ENCODE results near the gene GNAO1.

The GNAO1 gene

DNA sequence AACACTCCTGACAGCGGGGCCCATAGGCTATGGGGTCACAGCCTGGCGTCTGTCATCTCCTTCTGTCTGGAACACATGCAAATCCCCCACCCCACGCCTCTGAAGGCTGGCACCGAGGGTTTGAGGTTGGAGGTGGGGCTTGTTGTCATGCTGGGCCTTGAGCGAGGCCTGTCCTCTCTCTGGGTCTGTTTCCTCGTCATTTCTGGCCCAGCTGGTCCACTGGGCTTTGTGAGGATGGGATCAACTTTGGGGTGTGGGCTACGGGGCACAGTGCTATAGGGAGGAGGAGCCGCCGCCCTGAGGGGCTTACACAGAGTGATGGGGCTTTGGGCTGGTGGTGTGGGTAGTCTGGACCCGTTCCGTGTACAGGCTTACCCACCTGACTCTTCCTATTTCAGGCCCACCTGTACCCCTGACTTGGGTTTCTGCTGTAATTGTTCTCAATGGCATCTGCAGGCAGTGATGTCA, 146.6 kb downstream of the GNAO1 start:
- DNase-seq, result no peak

DNA sequence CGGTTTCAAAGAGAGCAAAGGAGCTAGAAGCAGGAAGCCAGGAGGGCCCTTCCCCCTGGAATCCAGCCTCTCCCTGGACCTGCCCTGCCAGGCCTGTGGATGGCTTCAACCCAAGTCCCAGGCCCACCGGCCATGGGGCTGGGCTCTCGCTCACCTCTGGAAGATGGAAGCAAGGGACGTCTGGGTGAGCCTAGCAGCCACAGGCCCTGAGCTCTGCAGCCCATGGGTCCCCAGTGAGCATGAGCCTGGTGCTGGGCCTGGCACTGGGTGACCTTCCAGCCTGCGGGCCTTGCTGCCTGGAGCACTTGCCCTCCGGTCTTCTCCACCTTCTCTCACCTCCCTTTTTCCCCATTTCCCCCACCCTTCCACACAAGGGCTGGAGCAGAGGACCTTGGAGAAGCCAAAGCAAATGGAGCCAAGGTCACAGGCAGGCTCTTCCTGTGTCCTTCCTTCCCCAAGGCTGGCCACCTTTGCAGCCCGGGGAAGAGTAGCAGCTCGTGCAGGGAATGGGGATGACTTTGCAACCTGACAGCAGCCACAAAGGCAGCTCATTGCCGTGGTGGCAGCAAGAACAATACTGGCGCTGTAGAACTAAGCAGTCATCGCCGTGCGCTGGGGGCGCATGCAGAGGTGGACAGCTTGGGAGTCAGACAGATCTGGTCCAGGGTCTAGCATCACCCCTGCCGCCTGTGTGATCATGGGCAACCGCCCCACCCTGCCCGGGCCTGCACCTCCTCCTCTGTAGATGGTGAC, 147.5 kb downstream of the GNAO1 start:
- DNase-seq, result no peak

DNA sequence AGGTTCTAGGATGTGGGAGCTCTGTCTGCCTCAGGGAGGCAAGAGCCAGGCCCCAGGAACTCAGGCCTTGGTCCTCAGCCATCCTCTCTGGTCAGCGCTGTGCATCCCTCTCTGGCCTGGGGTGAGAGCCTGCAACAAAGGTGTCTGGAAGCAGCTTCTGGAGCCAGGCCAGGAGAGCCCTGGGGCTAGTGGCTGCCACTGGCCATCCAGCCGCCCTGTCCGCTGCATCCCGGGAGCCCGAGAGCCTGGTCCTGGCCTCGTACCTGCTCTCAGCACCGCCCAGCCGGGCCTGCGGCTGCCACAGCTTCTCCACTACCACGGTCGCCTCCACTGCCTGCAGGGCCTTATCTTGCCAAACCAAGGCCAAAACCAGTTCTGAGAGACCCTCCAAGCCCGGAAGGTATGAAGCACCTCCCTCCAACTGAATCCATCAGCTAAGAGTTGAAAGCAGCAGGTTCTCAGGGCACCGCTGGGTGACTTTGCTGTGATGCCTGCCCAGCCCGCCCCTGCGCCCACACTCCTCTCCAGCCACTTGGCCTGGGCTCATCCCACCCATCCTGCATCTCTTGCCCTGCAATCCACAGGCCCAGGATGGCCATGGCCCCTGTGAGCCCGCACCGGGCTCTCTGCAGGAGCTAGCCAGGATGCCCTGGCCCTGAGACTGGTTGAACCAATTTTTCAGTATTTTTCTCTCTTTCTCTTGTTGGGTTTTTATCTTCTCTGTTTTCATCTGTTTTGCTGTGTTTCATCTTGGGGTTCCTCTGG, 148.3 kb downstream of the GNAO1 start:
- no peak for DNase-seq

DNA sequence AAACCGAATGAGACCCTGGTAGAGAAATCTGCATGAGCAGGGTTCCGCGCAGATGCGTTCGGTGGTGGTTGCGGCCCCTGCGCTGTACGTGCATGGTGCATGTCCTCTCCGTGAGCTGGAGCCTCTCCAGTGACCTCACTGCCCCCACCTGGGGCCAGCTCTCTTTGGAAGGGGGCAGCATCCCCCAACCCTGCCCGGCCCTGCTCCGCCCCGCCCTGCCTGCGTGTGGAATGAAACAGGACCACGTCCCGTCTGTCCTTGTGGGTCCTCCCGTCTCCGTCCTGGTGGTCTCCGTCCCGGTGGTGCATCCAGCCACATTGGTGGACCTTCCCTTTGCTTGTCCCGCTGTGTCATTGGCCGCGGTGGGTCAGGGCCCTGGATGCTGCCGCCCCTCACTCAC, 149.1 kb downstream of the GNAO1 start:
- DNase-seq, result no peak

DNA sequence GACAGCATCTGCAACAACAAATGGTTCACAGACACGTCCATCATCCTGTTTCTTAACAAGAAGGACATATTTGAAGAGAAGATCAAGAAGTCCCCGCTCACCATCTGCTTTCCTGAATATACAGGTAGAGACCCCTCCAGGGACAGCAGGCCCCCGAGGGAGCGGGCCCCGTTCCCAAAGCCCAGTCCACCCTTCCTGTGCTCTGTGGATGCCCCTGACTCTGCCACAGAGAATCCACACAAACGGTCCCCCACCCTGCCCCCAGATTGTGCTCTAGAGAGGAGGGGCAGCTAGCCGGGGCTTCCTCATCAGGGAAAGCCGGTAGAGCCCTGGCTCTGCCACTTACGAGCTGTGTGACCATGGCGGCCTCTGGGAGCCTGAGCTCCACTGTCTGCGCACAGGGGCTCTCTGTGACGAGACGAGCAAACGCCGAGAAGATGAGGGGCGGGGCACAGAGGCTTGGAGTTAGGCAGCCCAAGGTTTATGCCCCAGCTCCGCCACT, 149.6 kb downstream of the GNAO1 start:
- DNase-seq, result no peak

DNA sequence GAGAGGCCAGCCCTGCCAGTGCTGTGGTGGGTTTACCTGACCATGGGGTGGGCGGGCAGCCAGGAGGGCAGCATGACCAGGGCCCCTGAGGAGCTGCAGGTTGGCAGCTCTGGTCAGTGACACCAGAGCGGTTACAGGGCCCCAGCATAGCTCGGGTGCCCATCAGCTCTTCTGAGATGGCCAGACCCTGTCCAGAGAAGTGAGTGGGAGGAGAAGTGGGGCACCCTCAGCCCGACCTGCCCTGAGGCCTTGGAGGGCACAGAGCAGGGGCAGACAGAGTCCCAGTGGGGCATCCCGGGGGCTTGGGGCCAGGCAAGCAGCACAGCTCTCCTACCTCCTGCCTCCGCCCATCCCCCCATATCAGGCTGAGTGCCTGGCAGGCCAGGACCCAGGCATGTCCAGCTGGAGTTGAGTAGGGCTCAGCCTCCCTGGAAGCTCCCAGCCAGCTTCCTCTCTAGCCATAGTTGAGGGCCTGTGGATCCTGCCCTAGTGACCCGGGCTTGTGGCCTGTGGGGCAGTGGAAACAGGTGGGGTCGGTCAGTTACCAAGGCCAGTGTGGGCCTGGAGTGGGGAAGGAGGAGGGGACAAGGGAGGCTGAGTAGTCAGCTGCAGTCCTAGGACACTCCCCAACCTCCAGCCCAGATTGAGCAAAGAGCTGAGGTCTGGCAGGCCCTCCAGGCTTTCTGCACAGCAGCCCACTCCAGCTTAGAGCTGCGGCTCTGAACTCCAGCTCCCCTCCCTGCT, 150.5 kb downstream of the GNAO1 start:
- DNase-seq, result no peak

DNA sequence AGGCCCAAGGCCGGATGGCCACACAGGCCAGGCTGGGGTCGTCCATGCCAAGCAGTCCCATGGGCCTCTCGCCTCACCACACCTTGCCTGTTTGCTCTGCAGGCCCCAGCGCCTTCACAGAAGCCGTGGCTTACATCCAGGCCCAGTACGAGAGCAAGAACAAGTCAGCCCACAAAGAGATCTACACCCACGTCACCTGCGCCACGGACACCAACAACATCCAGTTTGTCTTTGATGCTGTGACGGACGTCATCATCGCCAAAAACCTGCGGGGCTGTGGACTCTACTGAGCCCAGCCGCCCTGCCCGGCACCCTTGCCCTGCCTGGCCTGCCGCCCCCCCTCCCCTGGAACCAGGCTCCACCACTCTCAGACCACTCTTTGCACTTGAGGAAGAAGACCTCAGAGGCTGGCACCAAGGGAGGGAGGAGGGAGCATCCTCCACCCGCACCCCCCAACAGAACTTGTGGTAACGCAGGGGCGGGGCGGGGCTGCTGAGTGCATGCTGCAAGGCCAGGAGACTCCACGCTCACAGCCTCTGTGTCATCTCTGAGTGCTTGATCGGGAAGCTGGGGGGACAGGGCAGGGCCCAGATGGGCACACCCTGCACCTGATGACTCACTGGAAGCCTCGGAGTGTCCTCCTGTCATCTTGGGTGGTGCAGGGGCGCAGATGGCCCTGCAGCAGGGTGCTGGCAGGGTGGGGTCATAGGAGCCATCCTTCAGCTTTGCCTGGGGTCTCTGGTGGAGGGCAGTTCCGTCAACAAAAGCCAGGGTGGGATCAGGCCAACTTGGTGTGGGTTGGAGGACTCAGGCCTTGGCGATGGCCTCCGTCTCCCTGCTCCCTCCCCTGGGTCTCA, 152.6 kb downstream of the GNAO1 start:
- DNase-seq, result no peak

DNA sequence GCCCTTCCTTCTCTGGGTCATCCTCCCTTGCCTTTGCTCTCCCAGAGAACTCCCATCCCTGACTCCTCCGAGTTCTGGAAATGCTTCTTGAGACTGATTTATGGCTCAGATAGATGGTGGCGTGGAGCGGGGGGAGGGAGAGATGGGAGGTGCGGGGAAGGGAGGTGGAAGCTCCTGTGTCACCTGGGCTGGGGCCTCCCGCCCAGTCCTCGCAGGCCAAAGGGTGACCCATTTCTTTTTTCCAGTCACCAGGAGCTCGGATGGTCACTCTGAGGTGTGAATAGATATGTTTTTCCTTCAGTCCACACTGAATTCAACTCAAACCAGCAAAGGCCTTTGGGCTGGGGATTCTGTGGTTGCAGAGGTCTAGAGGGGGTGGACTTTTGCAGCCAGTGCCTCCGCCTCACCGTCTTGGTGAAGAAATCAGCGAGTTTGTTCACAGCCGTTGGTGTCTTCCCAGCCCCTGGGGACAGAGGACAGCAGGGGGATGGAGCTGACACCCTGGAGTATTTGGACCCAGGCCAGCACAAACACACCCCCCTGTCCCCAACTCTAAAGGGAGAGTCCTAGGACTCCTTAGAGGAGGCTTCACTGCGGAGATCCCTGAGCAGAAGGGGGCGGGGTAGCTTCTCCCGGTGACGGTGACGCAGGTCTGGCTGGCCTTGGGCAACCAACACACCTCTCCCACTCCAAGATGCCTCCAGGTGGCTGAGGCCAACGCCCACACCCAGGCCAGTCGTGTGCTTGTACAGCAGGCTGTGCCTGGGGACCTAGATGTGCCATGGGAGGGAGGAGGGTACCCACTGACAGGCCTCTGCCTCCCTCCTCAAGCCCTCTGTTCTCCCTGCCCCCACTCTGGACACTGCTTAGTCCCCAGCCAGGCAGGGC, 153.5 kb downstream of the GNAO1 start:
- no peak for DNase-seq

DNA sequence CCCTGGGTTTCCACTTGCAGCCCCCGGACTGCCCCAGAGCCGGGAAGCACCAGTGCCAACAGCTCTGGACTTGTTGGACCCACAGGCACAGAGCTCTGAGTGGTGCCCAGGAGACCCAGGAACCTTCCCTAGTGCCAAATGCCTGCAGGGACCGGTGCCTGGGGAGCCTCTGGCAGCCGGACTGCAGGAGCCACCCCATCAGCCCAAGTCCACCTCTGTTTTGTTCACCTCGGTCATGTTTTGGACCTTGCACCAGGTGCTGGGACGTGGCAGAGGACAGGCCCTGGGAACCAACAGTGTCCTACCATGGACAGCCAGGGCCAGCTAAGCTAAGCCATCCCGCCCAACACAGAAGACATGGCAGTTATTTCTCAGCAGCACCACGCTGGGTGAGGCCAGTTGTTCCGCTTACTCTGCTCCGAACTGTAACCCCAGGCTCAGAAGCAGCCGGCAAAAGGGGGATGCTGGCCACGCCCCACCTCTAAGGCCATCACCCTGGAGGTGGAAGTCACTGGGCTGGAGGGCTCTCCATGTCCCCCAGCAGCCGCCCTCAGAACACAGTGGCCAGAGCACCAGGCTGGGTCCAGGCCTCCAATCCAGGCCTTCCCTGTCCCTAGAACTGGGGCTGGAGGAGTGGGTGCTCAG, 154.2 kb downstream of the GNAO1 start:
- no peak for DNase-seq

DNA sequence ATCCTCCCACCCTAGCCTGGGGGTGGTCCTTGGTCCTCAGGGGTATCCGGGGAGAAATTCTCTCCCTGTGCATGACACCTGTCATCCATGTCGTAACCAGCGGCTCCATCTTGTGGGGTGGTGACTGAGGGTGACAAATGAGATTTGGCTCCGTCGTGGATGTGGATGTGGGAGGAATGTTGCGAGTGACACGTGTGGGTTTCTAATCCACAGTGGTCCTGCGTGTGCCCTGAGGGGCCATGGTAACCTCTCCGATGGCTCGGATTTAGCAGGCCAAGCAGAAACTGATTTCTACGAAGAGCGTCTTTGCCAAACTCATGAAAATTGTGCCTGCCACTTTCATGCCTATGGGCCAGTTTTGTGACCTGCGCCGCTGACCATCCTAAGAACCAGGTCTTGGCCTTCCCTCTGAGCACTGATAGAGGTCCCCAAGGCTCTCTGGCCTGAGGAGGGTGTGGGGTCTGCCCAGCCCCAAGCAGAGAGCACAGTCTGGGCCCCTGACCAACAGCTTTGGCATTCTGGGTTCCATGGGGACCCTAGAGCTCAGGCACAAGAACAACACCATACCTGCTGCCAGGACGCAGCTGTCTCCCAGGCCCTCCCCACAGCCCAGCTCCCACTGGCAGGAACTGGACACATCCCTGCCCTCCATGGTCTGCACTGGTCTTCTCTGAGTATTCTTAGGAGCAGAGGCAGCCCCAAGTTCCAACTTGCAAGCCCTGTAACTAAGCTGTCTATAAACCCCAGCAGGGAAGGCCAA, 155.0 kb downstream of the GNAO1 start:
- no peak for DNase-seq

DNA sequence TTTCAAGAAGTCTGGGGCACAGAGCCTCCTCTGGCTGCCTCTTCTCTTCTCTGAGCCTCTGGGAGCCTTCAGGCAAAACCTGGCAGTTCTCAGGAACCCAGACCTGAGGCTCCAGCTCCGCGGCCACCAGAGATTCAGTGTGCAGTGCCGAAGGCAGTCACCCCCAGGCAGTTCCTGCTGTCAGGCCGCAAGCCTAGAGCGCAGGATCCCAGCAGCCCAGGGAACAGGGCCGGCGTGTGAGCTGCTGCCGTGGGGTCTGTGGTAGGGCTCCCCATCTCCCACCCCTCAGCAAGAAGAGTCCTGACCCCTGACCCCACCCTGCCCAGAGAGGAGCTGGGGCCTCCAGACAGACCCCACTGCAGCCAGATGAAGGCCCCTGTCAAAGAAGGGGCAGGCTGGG, 155.9 kb downstream of the GNAO1 start:
- DNase-seq, result no peak

DNA sequence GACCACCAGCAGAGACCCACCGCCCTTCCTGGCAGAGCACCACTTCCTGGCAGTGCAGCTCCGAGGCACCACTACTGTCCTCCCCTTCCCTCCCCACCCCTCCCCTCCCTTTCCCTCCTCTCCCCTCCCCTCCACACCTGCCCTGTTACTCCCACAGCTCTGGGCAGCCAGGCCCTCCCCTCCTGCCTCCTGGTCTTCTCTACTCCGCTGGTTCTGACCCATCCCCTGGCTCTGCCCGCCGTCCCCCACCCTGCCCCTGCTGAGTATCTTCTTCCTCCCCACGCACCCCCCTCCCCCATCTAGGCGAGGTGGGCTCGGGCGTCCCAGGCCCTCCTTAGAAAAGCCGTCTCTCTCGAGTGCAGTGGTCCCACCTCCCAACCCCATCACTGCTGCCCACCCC, 156.4 kb downstream of the GNAO1 start:
- DNase-seq, result no peak

DNA sequence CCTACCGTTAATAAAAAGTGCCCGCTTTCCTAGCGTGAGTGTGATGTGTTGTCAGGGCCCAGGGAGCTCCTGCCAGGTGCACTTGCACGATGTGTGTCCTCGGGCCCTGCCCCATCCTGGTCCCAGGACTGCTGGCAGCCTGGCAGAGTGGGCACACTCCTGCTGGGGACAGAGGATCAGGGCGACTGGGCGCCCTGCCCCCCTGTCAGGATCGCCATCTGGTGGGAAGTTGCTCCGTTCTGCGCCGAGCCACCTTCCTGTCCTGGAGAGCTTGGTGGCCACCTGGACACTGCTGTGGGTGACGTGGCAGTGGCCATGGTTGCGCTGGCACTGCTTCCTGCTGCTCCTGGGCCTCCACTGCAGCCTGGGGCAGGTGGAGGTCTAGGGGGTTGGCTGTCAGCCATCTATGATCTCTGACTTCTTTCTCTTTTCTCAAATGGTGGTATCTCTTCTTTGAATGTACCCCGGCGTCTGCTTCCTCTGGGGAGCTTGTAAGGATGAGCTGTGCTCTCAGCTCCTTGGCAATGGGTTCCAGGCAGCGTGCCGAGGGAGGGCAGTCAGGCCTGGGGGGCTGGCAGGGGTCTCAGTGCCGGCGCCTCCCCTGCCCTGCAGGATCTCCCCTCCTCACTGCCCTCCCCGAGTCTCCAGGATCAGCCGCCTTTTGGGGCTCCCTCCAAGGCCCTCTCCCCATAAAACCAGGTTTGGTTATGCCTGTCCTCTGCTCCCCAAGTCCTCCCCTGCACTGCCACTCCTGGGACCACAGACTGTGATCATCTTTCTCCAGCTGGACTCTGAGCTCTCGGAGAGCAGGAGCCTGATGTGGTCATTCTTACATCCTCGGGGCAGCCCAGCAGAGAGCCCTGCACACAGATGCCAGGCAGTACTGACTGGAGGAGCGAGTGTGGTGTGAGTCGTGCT, 157.1 kb downstream of the GNAO1 start:
- DNase-seq, result no peak

DNA sequence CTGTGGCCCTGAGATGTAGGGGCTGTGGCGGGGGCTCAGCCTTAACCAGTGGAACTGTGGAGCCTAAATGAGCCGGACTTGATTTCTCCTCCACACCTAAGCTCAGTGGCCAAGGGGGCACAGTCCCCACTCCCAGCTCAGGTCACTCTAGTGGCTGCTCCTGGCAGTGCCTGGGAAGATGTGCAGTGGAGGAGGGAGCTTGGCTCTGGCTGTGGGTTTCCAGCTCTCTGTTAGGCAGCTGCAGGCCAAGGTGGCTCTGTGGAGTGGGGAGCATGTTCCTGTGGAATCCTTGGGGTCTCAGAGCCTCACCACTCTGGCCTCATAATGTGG, 157.8 kb downstream of the GNAO1 start:
- DNase-seq, result no peak

DNA sequence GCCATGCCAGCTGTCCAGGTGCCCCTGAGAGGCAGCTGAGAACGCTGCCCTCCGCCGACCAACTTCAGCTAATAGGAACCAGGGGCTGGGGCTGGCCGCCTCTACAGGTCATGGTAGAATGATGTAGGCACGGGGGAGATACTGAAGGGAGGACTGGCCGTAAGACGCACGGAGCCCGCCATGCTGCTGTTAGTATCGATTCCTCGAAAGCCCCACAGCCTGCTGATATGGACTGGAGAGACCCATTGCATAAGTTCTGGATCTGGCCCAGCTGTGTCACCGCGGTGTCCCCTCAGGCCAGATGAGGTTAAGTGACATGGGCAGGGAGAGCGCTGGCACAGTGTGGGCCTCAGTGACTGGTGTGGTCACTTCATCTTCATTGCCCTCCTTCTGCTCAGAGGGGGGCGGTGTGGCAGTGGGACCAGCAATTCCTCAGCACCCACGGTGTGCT, 158.4 kb downstream of the GNAO1 start:
- DNase-seq, result no peak

DNA sequence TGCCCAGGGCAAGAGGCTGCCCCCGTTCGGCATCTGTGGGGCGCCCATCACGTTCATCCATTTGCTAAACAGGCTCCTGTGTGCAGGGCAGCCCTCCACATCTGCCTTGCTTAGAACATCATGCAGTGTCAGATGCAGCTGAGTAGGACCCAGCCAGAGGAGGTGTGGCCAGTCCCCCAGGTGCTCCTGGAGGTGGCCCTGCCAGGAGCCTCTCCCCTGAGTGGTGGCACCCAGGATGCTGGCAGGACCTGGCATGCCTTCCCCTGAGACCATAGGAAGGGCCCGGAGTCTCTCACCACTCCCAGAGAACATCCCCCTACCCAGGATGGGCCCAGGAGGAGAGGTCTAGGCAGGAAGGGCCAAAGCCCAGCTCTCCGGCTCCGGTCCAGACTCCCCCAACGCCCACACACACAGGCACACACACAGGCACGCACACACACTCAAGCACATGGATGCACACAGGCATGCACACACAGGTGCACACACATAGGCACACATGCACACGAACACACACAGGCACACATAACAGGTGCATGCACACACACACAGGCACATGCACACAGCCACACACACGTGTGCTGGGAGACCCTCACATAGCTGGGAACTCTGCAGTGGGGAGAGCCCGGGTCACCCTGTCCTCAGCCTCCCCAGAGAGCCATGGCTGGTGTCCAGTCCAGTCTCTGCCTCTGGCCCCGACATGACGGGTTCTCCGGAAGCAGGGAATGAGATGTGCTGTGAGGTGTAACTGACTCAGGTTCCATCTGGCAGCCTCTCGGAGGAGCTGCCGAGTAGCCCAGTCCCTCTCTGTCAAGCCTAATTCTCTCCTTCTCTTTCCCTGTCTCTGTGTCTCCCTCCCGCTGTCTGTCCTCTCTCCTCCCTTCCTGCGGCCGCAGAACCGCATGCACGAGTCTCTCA, 159.5 kb downstream of the GNAO1 start:
- no peak for DNase-seq

DNA sequence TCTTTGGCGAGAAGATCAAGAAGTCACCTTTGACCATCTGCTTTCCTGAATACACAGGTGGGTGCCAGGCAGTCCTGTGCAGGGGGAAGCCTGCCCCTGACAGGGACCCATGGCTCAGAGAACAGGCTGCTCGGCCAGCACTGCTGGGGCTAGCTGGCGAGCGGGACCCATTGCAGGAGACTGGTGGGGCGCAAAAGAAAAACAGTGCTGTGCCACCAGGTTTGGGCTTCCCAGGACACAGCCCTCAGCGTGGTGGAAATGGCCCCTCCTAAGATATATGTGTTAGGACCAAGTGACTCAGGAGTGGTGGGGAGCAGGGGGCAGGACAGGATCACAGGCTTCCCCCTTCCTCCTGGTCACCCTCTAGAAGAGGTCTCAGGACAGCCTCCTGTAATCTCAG, 160.2 kb downstream of the GNAO1 start:
- no peak for DNase-seq

Measured in activated CD4-positive, alpha-beta T cell treated with anti-CD3 and anti-CD28 coated beads, Interleukin-10, Interleukin-2, amounts not matched to agents 100 ng/mL and 50 ng/mL, durations not matched to agents 16 hours and 8 hours (primary cell).